ENCODE data around the gene SPATA2. TPM values are rescaled to one million over a fixed set of nuclear protein-coding genes. Genes with fewer than 3 reads are reported as not detected.
A peak's percentile ranks its signal among the peaks of the same experiment; 100 is the strongest.

The SPATA2 gene
- total and polyA plus RNA-seq, 2 of the 13 experiments (the other 11 are each of a cell fraction or from before 2014, with no cell fraction given): 3.2 to 8.7 TPM

GRCh38 chr20:49915380-49916145 is at the start of gene SPATA2 (continued):
- TF ChIP-seq ZFP62 (CRISPR knock-in tag; IDR thresholded peaks at IDR 0.05) (no peak), AFF4 (CRISPR knock-in tag; IDR thresholded peaks at IDR 0.05) (0 out of 2 replicates have a peak, but pooled peaks have one; percentile 31), SMC3 (IDR thresholded peaks at IDR 0.05; ENCODE audit: low read length) (no peak), SOX6 (IDR thresholded peaks at IDR 0.05) (no peak), SOX6 (CRISPR knock-in tag; IDR thresholded peaks at IDR 0.05) (peak; percentile 86), AHR (CRISPR knock-in tag; IDR thresholded peaks at IDR 0.05) (peak; percentile 88), RFX3 (CRISPR knock-in tag; IDR thresholded peaks at IDR 0.05) (peak; percentile 98), ZNF264 (CRISPR knock-in tag; IDR thresholded peaks at IDR 0.05) (0 out of 2 replicates have a peak, but pooled peaks have one; percentile 16), SRSF4 (IDR thresholded peaks at IDR 0.05; ENCODE audit: low read depth, low read length, poor library complexity, severe bottlenecking) (no peak), SRSF9 (IDR thresholded peaks at IDR 0.05; ENCODE audit: borderline replicate concordance, insufficient read depth, low read depth, low read length, poor library complexity, severe bottlenecking) (no peak)

Measured in HepG2 (cell line).